Thyroid gland (tissue), 4 donors: ENCODE measurements around the gene HEATR5A.

Experiments used
- CTCF ChIP-seq, 6 experiments: fragments of 200-600 bp in 3 of 6; fragments of 450-650 bp in 3 of 6; sonication (generic) in 3 of 6; IDR thresholded peaks; one replicate each; pipeline ENCODE4 v1.5.1; 2016 to 2019; ENCODE audit warnings: antibody characterized with exemption in 6 of 6, mild to moderate bottlenecking in 2 of 6, inconsistent platforms in 1 of 6, moderate library complexity in 1 of 6
- POLR2A ChIP-seq, 2 donors: fragments of 450-650 bp; IDR thresholded peaks; one replicate each; pipeline ENCODE4 v1.6.1; 2017; ENCODE audit warnings: antibody characterized with exemption in 2 of 2, mild to moderate bottlenecking in 2 of 2, moderate library complexity in 1 of 2

- TF ChIP-seq CTCF (IDR thresholded peaks at IDR 0.05) (no peak), POLR2A (IDR thresholded peaks at IDR 0.05) (no peak)
Observed at GRCh38 chr14:31252865-31253264, 167.5 kb downstream of the HEATR5A start.
